Measurements from ENCODE around the gene TCF15.

- TF ChIP-seq EZH2phosphoT487 (IDR thresholded peaks at IDR 0.05; ENCODE audit: low read depth, severe bottlenecking, unreplicated experiment), result no peak
- no peak for TF ChIP-seq CTCF (IDR thresholded peaks at IDR 0.05; ENCODE audit: poor library complexity)
Measured at GRCh38 chr20:568097-568652, 41.9 kb downstream of the TCF15 start.

All from hepatocyte (in vitro differentiated cells).